ENCODE data around the gene ALPK3.

ALPK3 gene

GRCh38 chr15:84889313-84889990 lies 72.3 kb downstream of the ALPK3 start:
- DNase-seq (ENCODE audit: low read depth, low spot score), result no peak
- H3K4me3 ChIP-seq (ENCODE audit: low read depth, low read length), result no peak overlapping the region
- no peak for TF ChIP-seq CTCF (IDR thresholded peaks at IDR 0.05; ENCODE audit: low read depth, low read length)
- in situ Hi-C loops (cut with HindIII; ENCODE audit: low sequenced_read_pairs), result no loop called here

- no peak for DNase-seq (ENCODE audit: low read depth, low spot score)
- in situ Hi-C loops (cut with HindIII; ENCODE audit: low sequenced_read_pairs), result no loop called here
- no peak for TF ChIP-seq CTCF (IDR thresholded peaks at IDR 0.05; ENCODE audit: low read depth, low read length)
- H3K4me3 ChIP-seq (ENCODE audit: low read depth, low read length), result no peak overlapping the region
Measured at GRCh38 chr15:84889991-84890669, 73.0 kb downstream of the ALPK3 start.

GRCh38 chr15:84890670-84891162 lies 73.6 kb downstream of the ALPK3 start:
- in situ Hi-C loops (cut with HindIII; ENCODE audit: low sequenced_read_pairs), result no loop called here
- TF ChIP-seq CTCF (IDR thresholded peaks at IDR 0.05; ENCODE audit: low read depth, low read length), result no peak
- no peak for DNase-seq (ENCODE audit: low read depth, low spot score)
- H3K4me3 ChIP-seq (ENCODE audit: low read depth, low read length), result no peak overlapping the region

- no peak overlapping the region for H3K4me3 ChIP-seq (ENCODE audit: low read depth, low read length)
- in situ Hi-C loops (cut with HindIII; ENCODE audit: low sequenced_read_pairs), result no loop called here
- DNase-seq (ENCODE audit: low read depth, low spot score), result no peak
- TF ChIP-seq CTCF (IDR thresholded peaks at IDR 0.05; ENCODE audit: low read depth, low read length), result no peak
Measured at GRCh38 chr15:84891339-84891738, 74.2 kb downstream of the ALPK3 start.

GRCh38 chr15:84892786-84893307 lies 75.7 kb downstream of the ALPK3 start:
- no peak for TF ChIP-seq CTCF (IDR thresholded peaks at IDR 0.05; ENCODE audit: low read depth, low read length)
- in situ Hi-C loops (cut with HindIII; ENCODE audit: low sequenced_read_pairs), result no loop called here
- no peak overlapping the region for H3K4me3 ChIP-seq (ENCODE audit: low read depth, low read length)
- DNase-seq (ENCODE audit: low read depth, low spot score), result no peak

GRCh38 chr15:84893607-84894006 lies 76.5 kb downstream of the ALPK3 start:
- no peak overlapping the region for H3K4me3 ChIP-seq (ENCODE audit: low read depth, low read length)
- no peak for TF ChIP-seq CTCF (IDR thresholded peaks at IDR 0.05; ENCODE audit: low read depth, low read length)
- DNase-seq (ENCODE audit: low read depth, low spot score), result no peak
- in situ Hi-C loops (cut with HindIII; ENCODE audit: low sequenced_read_pairs), result no loop called here
